ENCODE measurements around the gene SSRP1. TPM values are rescaled to one million over a fixed set of nuclear protein-coding genes. Genes with fewer than 3 reads are reported as not detected.

SSRP1 gene
- total and polyA plus RNA-seq, 2 donors (not counting 1 experiment from before 2014, with no cell fraction given), result 52.7 to 94.1 TPM

- peaks cover 11% of the 10 kb centered on the region for H3K27me3 ChIP-seq (ENCODE audit: control insufficient read depth, insufficient read depth, low read length)
- no peaks in the 10 kb centered on the region for H3K4me1 ChIP-seq (ENCODE audit: control insufficient read depth, extremely low read depth, insufficient read depth, low read length)
- no peaks in the 10 kb centered on the region for H3K9me3 ChIP-seq (ENCODE audit: control insufficient read depth, insufficient read depth, low read depth, low read length)
- H2AFZ ChIP-seq (ENCODE audit: low read length), result no peak overlapping the region
- H3K27ac ChIP-seq (ENCODE audit: insufficient read depth, low read length), result no peak overlapping the region
- no peak for DNase-seq (ENCODE audit: low read depth in 2 of 2)
- H3K79me2 ChIP-seq (ENCODE audit: control insufficient read depth, insufficient read depth, low read length), result no peaks in the 10 kb centered on the region
- H3K36me3 ChIP-seq (ENCODE audit: control insufficient read depth, insufficient read depth, low read length), result no peaks in the 10 kb centered on the region
- no peaks in the 10 kb centered on the region for H4K20me1 ChIP-seq (ENCODE audit: control insufficient read depth, extremely low read depth, insufficient read depth, low read length)
- H3K9ac ChIP-seq (ENCODE audit: insufficient read depth, low read length), result no peak overlapping the region
- H3K4me3 ChIP-seq (replicated peaks in 1 of 4; ENCODE audit: control extremely low read depth in 1 of 4, insufficient read depth in 1 of 4, low read depth in 3 of 4, low read length in 4 of 4), result no peak overlapping the region
- TF ChIP-seq CTCF (conservative IDR thresholded peaks at IDR 0.05 in 1 of 2, IDR thresholded peaks at IDR 0.05 in 1 of 2; ENCODE audit: low read depth in 1 of 2, low read length in 2 of 2) (no peak), EZH2 (IDR thresholded peaks at IDR 0.05; ENCODE audit: low read length, missing control alignments) (no peak)
- no peak overlapping the region for H3K4me2 ChIP-seq (ENCODE audit: extremely low read depth, insufficient read depth, low read length)
Observed at GRCh38 chr11:57343825-57344224, 8.1 kb upstream of the SSRP1 start.

- TF ChIP-seq CTCF (conservative IDR thresholded peaks at IDR 0.05 in 1 of 2, IDR thresholded peaks at IDR 0.05 in 1 of 2; ENCODE audit: low read depth in 1 of 2, low read length in 2 of 2), result no peak
- TF ChIP-seq EZH2 (IDR thresholded peaks at IDR 0.05; ENCODE audit: low read length, missing control alignments), result no peak
Observed at GRCh38 chr11:57342702-57343101, 7.0 kb upstream of the SSRP1 start.

GRCh38 chr11:57341250-57341808, 5.6 kb upstream of the SSRP1 start:
- Histone ChIP-seq H3K4me2 (ENCODE audit: extremely low read depth, insufficient read depth, low read length) (no peak overlapping the region), H3K79me2 (ENCODE audit: control insufficient read depth, insufficient read depth, low read length) (no peaks in the 10 kb centered on the region), H3K9me3 (ENCODE audit: control insufficient read depth, insufficient read depth, low read depth, low read length) (no peaks in the 10 kb centered on the region), H3K9ac (ENCODE audit: insufficient read depth, low read length) (no peak overlapping the region), H2AFZ (ENCODE audit: low read length) (no peak overlapping the region), H3K4me1 (ENCODE audit: control insufficient read depth, extremely low read depth, insufficient read depth, low read length) (peaks cover under 1% of the 10 kb centered on the region), H3K27me3 (ENCODE audit: control insufficient read depth, insufficient read depth, low read length) (peaks cover 16% of the 10 kb centered on the region), H3K36me3 (ENCODE audit: control insufficient read depth, insufficient read depth, low read length) (no peaks in the 10 kb centered on the region), H3K4me3 (replicated peaks in 1 of 4; ENCODE audit: control extremely low read depth in 1 of 4, insufficient read depth in 1 of 4, low read depth in 3 of 4, low read length in 4 of 4) (no peak overlapping the region), H3K27ac (ENCODE audit: insufficient read depth, low read length) (no peak overlapping the region), H4K20me1 (ENCODE audit: control insufficient read depth, extremely low read depth, insufficient read depth, low read length) (no peaks in the 10 kb centered on the region)
- no peak for DNase-seq (ENCODE audit: low read depth in 2 of 2)
- TF ChIP-seq EZH2 (IDR thresholded peaks at IDR 0.05; ENCODE audit: low read length, missing control alignments), result no peak
- TF ChIP-seq CTCF (conservative IDR thresholded peaks at IDR 0.05 in 1 of 2, IDR thresholded peaks at IDR 0.05 in 1 of 2; ENCODE audit: low read depth in 1 of 2, low read length in 2 of 2), result no peak

More at GRCh38 chr11:57342702-57343101, 7.0 kb upstream of the SSRP1 start:
- no peak overlapping the region for H2AFZ ChIP-seq (ENCODE audit: low read length)
- H3K36me3 ChIP-seq (ENCODE audit: control insufficient read depth, insufficient read depth, low read length), result no peaks in the 10 kb centered on the region
- H3K4me1 ChIP-seq (ENCODE audit: control insufficient read depth, extremely low read depth, insufficient read depth, low read length), result no peaks in the 10 kb centered on the region
- H3K27ac ChIP-seq (ENCODE audit: insufficient read depth, low read length), result no peak overlapping the region
- H3K79me2 ChIP-seq (ENCODE audit: control insufficient read depth, insufficient read depth, low read length), result no peaks in the 10 kb centered on the region
- DNase-seq (ENCODE audit: low read depth in 2 of 2), result no peak
- H3K9me3 ChIP-seq (ENCODE audit: control insufficient read depth, insufficient read depth, low read depth, low read length), result no peaks in the 10 kb centered on the region
- H3K4me3 ChIP-seq (replicated peaks in 1 of 4; ENCODE audit: control extremely low read depth in 1 of 4, insufficient read depth in 1 of 4, low read depth in 3 of 4, low read length in 4 of 4), result no peak overlapping the region
- H4K20me1 ChIP-seq (ENCODE audit: control insufficient read depth, extremely low read depth, insufficient read depth, low read length), result no peaks in the 10 kb centered on the region
- H3K27me3 ChIP-seq (ENCODE audit: control insufficient read depth, insufficient read depth, low read length), result peaks cover 16% of the 10 kb centered on the region
- no peak overlapping the region for H3K4me2 ChIP-seq (ENCODE audit: extremely low read depth, insufficient read depth, low read length)
- no peak overlapping the region for H3K9ac ChIP-seq (ENCODE audit: insufficient read depth, low read length)
